ENCODE results near the gene BBS1. TPM values are rescaled to one million over a fixed set of nuclear protein-coding genes. Genes with fewer than 3 reads are reported as not detected.

The BBS1 gene
- total RNA-seq, 1 experiment from 2014 or later: 28.4 TPM

DNA sequence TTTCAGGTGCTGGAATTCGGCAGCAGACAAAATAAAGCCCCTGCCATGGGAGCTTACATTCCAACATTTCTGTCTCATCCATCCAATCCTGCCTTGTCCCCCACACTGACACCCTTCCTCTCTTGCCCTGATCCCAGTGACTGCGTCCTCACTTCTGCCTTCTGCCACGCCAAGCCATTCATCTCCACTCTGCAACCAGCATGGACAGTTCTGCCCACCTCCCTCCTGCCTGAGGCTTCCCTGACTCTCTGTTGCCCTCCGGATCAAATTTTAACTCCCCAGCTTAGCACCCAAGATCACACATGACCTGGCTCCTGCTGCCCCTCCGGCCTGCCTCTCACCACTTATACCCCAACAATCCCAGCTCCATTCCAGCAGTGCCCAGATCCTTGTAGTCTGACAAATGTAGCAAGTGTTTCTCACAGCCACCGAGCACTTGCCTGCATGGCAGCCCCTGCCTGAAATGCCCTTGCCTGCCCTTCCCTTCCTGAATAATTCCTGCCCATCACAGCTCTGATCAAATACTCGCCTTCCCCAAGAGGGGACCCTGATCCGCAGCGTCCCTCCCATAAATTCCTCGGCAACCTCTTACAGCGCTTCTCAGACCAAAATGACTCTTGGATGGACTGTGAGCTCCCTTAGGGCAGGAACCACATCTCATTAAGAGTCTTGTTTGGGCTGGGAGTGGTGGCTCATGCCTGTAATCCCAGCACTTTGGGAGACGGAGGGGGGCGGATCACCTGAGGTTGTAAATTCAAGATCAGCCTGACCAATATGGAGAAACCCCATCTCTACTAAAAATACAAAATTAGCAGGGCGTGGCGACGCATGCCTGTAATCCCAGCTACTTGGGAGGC lies 38.6 kb downstream of the BBS1 start:
- Histone ChIP-seq H3K9ac (ENCODE audit: low read length) (no peak overlapping the region), H3F3A (ENCODE audit: low read length, unreplicated experiment) (no peaks in the 10 kb centered on the region), H3K9me3 (ENCODE audit: low read length) (no peaks in the 10 kb centered on the region), H3K27me3 (ENCODE audit: low read length) (no peaks in the 10 kb centered on the region), H3K4me1 (ENCODE audit: insufficient read depth, low read length) (peaks cover 8% of the 10 kb centered on the region), H3K27ac (ENCODE audit: low read length) (no peak overlapping the region), H2AFZ (ENCODE audit: low read length) (no peak overlapping the region), H4K20me1 (ENCODE audit: low read length) (no peaks in the 10 kb centered on the region), H3K36me3 (ENCODE audit: low read depth, low read length) (no peaks in the 10 kb centered on the region), H3K4me3 (ENCODE audit: low read length) (no peak overlapping the region), H3K79me2 (ENCODE audit: low read length) (0 out of 2 replicates have a peak, but pooled peaks cover 4% of the 10 kb centered on the region), H3K9me2 (replicated peaks; ENCODE audit: low read length) (no peaks in the 10 kb centered on the region), H3K4me2 (ENCODE audit: low read length) (no peak overlapping the region)
- no peak for TF ChIP-seq CTCF (conservative IDR thresholded peaks at IDR 0.05; ENCODE audit: low read depth, low read length)
- TF ChIP-seq EZH2 (IDR thresholded peaks at IDR 0.05; ENCODE audit: low read length, unreplicated experiment): no peak
- CTCF ChIA-PET: no interaction called here
- no TSS peak for BruUV-seq (replicated peaks)
- DNase-seq (no peak), ATAC-seq (no peak)
- intact Hi-C loops (cut with micrococcal nuclease): no loop called here
- POLR2A ChIA-PET (ENCODE audit: unreplicated experiment): interaction anchor here (0.5 kb wide), 1 partner anchor 129 kb away, joined by 4 read pairs; the partner anchor contains the start of gene RBM4B

DNA sequence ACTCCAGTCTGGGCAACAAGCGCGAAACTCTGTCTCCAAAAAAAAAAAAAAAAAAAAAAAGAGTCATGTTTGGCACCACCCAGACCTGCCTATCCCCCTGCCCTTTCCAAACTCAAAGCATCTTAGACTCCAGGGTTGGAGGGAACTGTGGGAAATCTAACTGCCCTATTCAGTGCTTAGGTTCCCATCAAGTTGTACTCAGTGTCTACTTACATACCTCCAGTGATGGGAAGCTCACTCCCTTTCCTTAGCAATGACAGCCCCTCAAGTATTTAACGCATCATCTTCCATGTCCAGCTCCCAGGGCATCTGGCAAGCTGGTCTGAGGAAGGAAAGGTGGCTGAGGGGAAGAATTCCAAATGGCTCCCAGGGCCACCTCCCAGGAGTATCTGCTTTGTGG lies 39.3 kb downstream of the BBS1 start:
- no TSS peak for BruUV-seq (replicated peaks)
- POLR2A ChIA-PET (ENCODE audit: unreplicated experiment): no interaction called here
- H3K27ac ChIP-seq (ENCODE audit: low read length): no peak overlapping the region
- no peak for DNase-seq
- no peak for ATAC-seq
- no peak for TF ChIP-seq CTCF (conservative IDR thresholded peaks at IDR 0.05; ENCODE audit: low read depth, low read length)
- no peak for TF ChIP-seq EZH2phosphoT487 (IDR thresholded peaks at IDR 0.05; ENCODE audit: borderline replicate concordance, low read length)
- TF ChIP-seq EZH2 (IDR thresholded peaks at IDR 0.05; ENCODE audit: low read length, unreplicated experiment): no peak
- CTCF ChIA-PET: no interaction called here
- no peaks in the 10 kb centered on the region for H3K9me2 ChIP-seq (replicated peaks; ENCODE audit: low read length)
- no peaks in the 10 kb centered on the region for H3K9me3 ChIP-seq (ENCODE audit: low read length)
- H3K36me3 ChIP-seq (ENCODE audit: low read depth, low read length): no peaks in the 10 kb centered on the region
- peaks cover 8% of the 10 kb centered on the region for H3K4me1 ChIP-seq (ENCODE audit: insufficient read depth, low read length)
- H3F3A ChIP-seq (ENCODE audit: low read length, unreplicated experiment): no peaks in the 10 kb centered on the region
- H3K9ac ChIP-seq (ENCODE audit: low read length): no peak overlapping the region
- intact Hi-C loops (cut with micrococcal nuclease): no loop called here
- no peak overlapping the region for H3K4me3 ChIP-seq (ENCODE audit: low read length)
- no peak overlapping the region for H3K4me2 ChIP-seq (ENCODE audit: low read length)
- 0 out of 2 replicates have a peak, but pooled peaks cover 4% of the 10 kb centered on the region for H3K79me2 ChIP-seq (ENCODE audit: low read length)
- H2AFZ ChIP-seq (ENCODE audit: low read length): no peak overlapping the region
- H4K20me1 ChIP-seq (ENCODE audit: low read length): no peaks in the 10 kb centered on the region
- H3K27me3 ChIP-seq (ENCODE audit: low read length): no peaks in the 10 kb centered on the region

GRCh38 chr11:66550887-66551286 lies 40.5 kb downstream of the BBS1 start:
- no TSS peak for BruUV-seq (replicated peaks)
- intact Hi-C loops (cut with micrococcal nuclease): no loop called here
- no peak overlapping the region for H2AFZ ChIP-seq (ENCODE audit: low read length)
- no peaks in the 10 kb centered on the region for H3K9me2 ChIP-seq (replicated peaks; ENCODE audit: low read length)
- ChIA-PET CTCF (no interaction called here), POLR2A (ENCODE audit: unreplicated experiment) (no interaction called here)
- no peaks in the 10 kb centered on the region for H3K36me3 ChIP-seq (ENCODE audit: low read depth, low read length)
- ATAC-seq: no peak
- no peak overlapping the region for H3K4me3 ChIP-seq (ENCODE audit: low read length)
- TF ChIP-seq CTCF (conservative IDR thresholded peaks at IDR 0.05; ENCODE audit: low read depth, low read length) (no peak), EZH2phosphoT487 (IDR thresholded peaks at IDR 0.05; ENCODE audit: borderline replicate concordance, low read length) (no peak)
- DNase-seq: no peak
- H4K20me1 ChIP-seq (ENCODE audit: low read length): no peaks in the 10 kb centered on the region
- H3K9ac ChIP-seq (ENCODE audit: low read length): no peak overlapping the region
- no peaks in the 10 kb centered on the region for H3K9me3 ChIP-seq (ENCODE audit: low read length)
- H3K4me2 ChIP-seq (ENCODE audit: low read length): no peak overlapping the region
- no peaks in the 10 kb centered on the region for H3K4me1 ChIP-seq (ENCODE audit: insufficient read depth, low read length)
- no peaks in the 10 kb centered on the region for H3F3A ChIP-seq (ENCODE audit: low read length, unreplicated experiment)
- no peak overlapping the region for H3K27ac ChIP-seq (ENCODE audit: low read length)
- H3K79me2 ChIP-seq (ENCODE audit: low read length): no peaks in the 10 kb centered on the region
- H3K27me3 ChIP-seq (ENCODE audit: low read length): no peaks in the 10 kb centered on the region

Measured in PC-3 (cell line).